ENCODE measurements around the gene ZMIZ1. TPM values are rescaled to one million over a fixed set of nuclear protein-coding genes. Genes with fewer than 3 reads are reported as not detected.

The ZMIZ1 gene
- total RNA-seq, 1 donor from 2014 or later = 48.8 TPM

DNA sequence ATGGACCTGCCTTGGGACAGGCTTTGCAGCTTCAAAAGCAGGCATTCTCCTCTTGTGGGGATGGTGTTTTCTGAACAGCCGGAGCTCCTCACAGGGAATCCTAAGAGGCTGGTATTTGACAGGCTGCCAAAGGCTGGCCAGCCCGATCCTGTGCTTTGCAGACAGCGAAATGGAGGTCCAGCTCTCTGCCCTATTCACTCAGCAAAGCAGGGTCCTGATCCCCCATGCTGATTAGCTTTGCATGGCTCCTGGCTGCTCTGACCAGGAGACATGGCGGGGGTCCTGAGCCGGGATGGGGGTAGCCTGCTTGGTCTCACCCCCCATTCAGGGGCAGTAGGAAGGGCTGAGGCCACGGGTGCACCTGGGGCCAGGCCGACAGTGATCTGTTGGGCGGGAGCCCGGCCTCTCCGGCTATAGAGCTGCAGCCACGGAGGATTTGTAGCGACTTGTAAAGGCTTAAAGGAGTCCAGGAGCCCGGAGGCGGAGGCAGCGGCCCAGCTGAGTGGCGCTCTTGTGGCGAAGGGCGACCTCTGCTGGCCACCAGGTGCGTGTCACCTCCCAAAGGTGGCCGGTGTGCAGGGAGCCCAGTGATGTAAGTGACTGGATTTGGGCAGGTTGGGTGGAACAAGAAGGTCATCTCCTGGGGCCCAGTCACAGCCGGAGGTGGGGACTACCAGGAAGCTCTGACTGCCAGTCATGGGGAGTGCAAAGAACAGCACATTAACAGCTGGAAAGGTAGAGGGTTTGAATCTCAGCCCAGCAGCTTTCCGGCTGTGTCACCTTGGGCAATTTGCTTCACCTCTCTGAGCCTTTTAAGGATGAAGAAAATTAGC lies 126.5 kb downstream of the ZMIZ1 start:
- intact Hi-C loops (cut with DNase I) = loop anchor here (1.0 to 10.0 kb wide), 7 partner anchors 124 to 981 kb away; no protein-coding TSS in a partner anchor
- DNase-seq (ENCODE audit: missing footprints) (peak; percentile 93), ATAC-seq (peak; percentile 78)

DNA sequence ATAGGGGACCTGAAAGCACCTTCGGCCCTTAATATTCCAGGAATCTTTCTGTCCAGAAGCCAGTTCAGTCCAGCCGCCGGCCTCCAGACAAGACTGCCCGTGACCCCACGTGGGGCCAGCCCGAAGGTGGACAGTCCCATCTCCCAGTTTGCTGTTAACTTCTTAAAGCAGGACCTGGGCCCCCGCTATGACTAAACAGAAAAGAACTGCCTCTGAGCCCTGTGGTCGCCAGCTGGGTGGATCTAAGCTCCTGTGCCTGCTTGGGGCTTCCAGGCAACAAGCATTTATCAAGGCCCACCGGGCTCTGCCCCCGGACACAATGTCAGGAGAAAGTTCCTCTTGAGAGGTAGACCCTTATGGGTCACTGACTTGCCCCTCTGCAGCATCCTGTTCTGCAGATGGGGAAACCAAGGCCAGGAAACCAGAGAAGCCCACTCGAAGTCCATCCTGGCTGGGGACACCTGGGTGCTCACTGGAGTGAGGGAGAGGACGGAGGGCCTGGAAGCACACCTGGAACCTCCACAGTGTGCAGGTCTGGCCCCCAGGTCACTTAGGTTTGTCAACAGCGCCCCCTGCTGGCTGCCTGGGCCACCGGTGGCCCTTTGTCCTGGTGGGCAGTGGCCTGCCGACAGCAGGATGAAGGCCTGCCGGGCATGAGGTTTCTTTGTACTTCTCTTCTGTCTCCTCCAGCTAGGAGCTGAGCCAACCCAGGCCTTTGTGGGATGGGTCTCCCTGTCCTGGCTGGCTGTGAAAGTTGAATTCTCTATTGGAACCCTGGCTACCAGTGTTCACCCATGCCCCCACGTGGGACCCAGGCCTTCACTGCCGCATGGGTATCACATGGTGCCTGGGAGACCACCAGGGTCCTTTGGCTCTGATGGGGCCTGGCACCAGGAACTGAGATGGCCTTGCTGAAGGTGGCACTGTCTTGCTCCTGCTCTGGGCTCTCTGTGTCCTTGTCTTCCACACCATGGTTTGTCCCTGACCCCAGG lies 128.0 kb downstream of the ZMIZ1 start:
- peak; percentile 44 for ATAC-seq
- DNase-seq (ENCODE audit: missing footprints) = peak; percentile 87
- intact Hi-C loops (cut with DNase I) = loop anchor here (2.0 to 10.0 kb wide), 6 partner anchors 224 to 1148 kb away; no protein-coding TSS in a partner anchor

DNA sequence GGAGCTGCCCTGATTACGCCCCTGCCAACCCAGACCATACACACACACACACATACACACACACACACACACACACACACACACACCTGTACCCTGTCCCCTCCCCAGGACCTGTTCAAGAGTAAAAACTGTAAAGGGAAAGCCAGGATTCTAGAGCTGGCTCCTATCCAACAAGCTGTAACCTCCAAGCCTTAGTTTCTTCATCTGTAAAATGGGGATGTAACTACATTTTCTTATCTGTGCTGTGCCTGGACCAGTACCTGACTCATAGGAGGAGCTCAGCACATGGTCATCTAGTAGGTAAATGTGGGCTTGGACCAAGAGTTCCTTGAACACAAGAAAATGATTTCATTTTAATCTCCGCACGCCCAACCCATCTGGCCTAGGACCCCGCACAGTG lies 128.8 kb downstream of the ZMIZ1 start:
- DNase-seq (ENCODE audit: missing footprints) = no peak
- no peak for ATAC-seq
- intact Hi-C loops (cut with DNase I) = loop anchor here (2.0 to 10.0 kb wide), 6 partner anchors 225 to 1149 kb away; no protein-coding TSS in a partner anchor

DNA sequence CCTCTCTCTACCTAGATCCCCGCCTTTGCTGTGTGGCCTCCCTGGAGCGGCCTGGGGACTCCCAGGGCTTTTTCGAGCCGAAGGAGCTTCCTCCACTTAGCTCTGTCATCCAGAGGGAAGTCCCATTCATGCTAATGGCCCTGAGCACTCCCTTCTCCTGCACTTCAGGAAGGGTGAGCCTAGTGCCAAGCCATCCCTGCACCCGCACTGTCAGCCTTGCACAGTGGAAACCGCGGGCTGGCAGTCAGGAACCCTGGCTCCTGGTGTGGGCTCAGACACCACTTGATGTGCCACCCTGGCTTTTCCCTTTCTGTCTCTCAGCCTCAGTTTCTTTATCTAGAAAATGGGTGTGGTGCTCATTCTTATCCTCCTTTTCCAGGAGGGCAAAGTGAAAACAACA lies 131.6 kb downstream of the ZMIZ1 start:
- no peak for DNase-seq (ENCODE audit: missing footprints)
- intact Hi-C loops (cut with DNase I) = no loop called here

DNA sequence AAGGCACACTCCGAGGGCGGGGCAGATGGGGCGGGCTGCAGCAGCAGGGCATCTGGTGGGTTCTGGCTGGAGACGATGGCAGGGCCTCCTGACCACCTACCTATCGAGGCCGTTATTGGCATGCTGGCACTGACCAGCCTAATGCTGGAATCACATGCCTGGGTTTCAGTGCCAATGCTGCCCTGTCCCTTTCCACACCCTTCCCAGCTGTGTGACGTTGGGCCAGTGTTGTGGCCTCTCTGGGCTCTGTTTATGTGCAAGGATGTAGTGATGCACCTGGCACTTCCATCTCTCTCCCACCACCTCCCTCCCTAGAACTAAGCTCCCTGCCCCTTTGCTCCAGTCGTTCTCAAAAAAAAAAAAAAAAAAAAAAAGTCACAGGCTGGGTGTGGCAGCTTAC lies 132.9 kb downstream of the ZMIZ1 start:
- intact Hi-C loops (cut with DNase I) = no loop called here
- ATAC-seq (no peak), DNase-seq (ENCODE audit: missing footprints) (no peak)

More for the DNA sequence above, 131.6 kb downstream of the ZMIZ1 start:
- no peak for ATAC-seq

DNA sequence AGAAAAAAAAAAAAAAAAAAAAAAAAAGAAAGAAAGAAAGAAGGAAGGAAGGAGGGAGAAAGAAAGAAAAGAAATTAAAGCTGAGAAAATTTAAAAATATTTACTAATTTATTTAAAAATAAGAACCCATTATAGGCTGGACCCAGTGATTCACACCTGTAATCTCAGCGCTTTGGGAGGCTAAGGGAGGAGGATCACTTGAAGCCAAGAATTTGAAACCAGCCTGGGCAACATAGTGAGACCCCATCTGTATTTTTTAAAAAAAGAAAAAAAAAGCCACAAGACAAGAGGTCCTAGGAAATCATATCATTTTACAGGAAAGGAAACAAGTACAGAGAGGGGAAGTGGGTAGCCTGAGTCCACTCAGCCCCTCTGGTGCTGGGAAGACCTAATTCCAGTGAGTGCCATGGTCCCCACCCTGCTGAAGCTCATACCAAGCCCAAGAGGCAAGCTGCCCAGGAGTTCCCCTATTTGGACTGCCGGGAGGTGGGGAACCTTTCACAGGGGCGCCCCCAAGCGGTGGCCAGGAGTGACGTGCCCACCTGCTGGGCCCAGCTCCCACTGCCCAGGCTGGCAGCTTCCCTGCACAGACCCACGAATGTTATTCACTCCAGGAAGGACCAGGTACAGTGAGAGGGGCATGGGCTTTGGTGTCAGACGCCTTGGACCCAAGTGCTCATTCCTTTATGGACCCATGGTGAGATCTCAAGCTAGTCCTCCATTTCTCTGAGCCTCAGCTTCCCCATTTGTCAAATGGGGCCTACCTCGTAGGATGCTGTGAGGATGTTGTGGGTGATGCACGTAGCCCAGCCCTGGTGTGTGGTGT lies 133.6 kb downstream of the ZMIZ1 start:
- intact Hi-C loops (cut with DNase I) = no loop called here
- DNase-seq (ENCODE audit: missing footprints) (no peak), ATAC-seq (peak; percentile 40)

DNA sequence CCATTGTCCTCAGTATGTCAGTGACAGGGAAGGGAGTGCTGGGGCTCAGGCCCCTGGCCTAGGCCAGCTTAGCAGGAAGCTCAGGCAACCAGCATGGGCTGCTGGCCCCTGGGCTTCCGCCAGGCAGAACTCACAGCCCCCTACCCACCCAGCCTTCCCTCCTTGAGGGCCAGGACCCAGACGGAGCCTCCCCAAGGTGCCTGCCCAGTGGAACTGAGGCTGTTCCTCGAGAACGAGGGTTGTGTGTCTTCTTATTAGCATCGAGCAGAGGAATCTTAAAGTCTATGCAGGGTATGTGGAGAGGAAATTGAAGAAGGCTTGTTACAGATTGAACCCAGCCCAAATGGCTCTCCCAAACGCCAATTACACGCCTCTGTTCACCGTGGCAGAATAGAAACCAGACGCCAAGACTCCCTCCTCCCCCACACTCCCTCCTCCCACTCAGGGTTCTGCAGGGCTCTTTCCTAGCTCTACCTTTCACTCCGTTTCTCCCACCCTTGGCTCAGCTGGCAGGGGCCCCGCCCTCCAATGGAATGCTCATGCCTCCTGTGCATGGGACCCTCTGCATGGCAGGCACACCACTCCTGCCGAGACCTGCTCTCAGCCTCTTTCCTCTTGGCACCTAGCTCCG lies 134.4 kb downstream of the ZMIZ1 start:
- ATAC-seq (no peak), DNase-seq (ENCODE audit: missing footprints) (no peak)
- intact Hi-C loops (cut with DNase I) = no loop called here

DNA sequence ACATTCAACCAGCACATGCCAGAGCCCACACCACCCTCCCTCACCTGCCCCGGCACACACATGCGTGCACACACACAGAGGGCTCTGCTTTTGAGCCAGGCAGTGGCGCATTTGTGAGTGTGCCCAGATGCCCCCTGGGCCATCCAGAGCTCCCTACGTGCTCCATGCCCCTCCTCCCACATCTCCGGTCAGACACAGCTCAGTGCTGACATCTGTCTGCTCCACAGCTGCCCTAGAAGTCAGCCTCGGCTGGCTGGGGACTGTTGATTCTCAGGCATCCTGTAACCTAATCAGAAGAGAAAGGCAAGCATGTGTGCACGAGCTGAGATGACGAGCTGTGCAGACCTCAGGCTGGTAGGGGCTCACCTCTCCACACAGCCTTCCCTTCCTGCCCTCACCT lies 135.1 kb downstream of the ZMIZ1 start:
- DNase-seq (ENCODE audit: missing footprints) (no peak), ATAC-seq (peak; percentile 27)
- intact Hi-C loops (cut with DNase I) = no loop called here

DNA sequence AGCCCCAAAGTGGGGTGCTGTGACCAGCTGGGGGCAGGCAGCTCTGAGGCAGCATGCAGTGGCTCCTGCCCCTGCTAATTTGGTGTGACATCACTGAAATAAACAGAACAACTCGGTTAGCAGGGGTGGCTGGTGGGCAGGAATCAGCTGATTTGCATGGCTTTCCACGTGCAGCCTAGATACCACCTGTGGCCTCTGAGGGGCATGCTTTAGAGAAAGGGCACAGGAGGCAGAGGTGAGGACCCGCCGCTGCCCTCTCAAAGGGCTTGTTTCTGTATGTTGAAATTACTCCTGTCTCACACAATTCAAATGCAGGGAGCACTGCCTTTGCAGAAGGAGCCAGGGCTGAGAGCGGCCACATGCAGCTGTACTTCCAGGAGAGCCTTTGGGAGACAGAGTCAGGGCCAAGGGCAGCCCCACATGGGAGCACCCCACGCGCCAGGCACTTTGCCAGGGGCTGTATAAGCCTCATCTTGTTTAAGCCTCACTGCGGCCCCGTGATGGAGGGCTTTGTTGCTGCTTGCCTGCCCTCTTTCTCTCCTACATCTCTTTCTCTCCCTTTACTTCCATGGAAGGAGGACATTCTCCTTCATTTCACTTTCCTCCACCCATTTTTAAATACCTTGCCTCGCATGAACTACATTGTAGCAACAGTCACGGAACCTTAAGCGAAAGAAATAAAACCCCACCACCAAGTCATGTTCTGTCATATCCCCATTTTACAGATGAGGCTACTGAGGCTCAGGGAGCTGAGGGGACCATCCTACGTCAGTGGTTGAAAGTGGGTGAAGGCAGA lies 137.7 kb downstream of the ZMIZ1 start:
- DNase-seq (ENCODE audit: missing footprints) = no peak
- no peak for ATAC-seq
- intact Hi-C loops (cut with DNase I) = loop anchor here (5.0 kb wide), 1 partner anchor 1169 kb away; no protein-coding TSS in a partner anchor

DNA sequence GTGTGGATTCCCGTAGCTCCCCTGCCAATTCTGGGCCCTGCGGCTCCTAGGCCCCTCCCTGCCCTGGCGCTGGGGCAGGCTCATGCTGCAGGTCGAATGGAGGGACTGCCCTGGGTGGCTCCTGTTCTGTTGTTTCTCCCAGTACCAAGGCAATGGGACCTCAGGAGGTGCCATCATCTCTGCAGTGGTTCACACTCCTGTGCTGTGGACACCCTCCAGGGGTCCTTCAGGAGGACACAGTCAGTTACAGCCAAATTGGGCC lies 138.3 kb downstream of the ZMIZ1 start:
- no peak for DNase-seq (ENCODE audit: missing footprints)
- intact Hi-C loops (cut with DNase I) = loop anchor here (5.0 kb wide), 1 partner anchor 1170 kb away; no protein-coding TSS in a partner anchor

DNA sequence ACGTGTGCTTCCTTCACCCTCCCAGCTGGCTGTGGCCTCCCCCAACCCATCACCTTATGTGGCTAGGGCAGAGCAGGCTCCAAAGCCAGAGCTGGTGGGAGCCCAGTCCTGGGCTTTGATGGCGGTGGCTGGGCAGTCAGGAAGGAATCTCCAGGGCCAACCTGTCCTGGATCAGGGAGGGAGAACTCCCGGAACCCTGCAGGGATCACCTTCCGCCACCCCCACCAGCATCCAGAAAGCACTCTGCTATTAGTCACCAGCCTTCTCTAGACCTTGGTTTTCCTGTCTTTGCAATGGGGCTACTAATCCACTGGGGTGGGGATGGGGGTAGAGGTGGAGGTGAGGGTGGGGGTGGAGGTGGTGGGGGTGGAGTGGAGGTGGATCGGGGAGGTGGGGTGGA lies 139.0 kb downstream of the ZMIZ1 start:
- no peak for DNase-seq (ENCODE audit: missing footprints)
- ATAC-seq = no peak
- intact Hi-C loops (cut with DNase I) = loop anchor here (5.0 kb wide), 1 partner anchor 1170 kb away; no protein-coding TSS in a partner anchor

More for the DNA sequence above, 138.3 kb downstream of the ZMIZ1 start:
- no peak for ATAC-seq

DNA sequence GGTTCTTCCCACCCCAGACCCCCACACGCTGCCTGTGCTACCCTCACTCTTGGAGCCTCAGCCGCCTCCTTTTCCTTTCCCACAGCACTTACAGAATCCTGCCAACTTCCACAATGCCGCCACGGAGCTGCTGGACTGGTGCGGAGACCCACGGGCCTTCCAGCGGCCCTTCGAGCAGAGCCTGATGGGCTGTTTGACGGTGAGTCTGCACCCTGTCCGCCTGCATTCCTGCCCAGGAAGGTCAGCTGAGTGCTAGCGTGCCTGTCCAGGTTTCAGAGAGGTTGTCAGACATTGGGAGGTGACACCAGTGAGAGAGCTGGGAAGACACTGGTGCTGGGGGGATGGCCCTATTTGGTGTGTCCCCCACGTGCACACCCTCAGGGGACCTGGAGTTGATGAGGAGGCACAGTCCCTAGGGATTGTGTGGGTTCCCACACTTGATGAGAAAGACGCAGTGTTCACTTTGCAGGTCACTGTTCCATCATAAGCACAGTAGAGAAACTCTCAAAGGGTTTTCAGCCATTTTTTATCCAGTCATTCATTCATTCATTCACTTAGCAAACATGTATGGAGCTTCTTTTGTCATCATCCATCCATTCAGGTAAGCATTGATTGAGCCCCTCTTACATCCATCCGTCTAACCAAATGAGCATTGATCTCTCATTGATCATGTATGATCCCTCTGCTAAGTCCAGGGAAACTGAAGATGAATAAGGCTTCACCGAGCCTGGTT lies 139.7 kb downstream of the ZMIZ1 start:
- DNase-seq (ENCODE audit: missing footprints) (no peak), ATAC-seq (no peak)
- intact Hi-C loops (cut with DNase I) = loop anchor here (5.0 kb wide), 1 partner anchor 1171 kb away; no protein-coding TSS in a partner anchor

DNA sequence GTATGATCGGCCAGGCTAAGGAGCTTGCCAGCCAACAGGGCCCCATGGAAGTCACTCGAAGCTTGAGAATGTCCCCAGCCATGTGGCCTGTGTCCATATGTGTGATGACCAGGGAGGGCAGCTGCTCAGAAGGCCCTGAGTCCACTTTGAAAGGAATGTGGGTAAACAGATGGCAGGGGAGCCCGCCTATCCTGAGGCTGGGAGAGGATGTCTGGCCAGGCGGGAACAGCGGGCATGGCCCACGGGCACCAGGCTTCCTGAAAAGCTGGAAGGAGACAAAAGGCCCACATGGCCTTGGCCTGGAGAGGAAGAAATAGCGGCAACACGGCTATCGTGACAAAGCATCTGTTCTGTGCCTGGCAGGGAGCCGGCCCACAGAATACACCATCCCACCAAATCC lies 140.6 kb downstream of the ZMIZ1 start:
- no peak for ATAC-seq
- DNase-seq (ENCODE audit: missing footprints) = no peak
- intact Hi-C loops (cut with DNase I) = loop anchor here (5.0 kb wide), 1 partner anchor 1172 kb away; no protein-coding TSS in a partner anchor

DNA sequence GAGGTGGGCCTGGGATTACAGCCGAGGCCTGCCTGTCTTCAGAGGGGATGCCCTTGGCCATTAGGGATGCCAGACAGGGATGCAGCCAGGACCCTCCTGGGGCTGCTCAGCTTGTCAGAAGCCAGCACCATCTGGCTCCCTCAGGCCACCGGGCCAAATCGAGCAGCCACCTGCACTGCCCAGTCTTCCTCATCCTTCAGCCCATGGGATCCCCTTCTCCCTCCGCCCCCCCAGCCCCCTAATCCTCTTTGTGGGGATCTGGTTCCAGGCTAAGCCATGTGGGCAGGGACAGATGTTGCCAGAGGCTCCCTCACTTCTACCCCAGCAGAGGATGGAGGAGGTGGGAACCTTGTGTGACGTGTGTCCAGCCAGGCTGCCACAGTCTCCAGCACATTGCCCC lies 141.1 kb downstream of the ZMIZ1 start:
- DNase-seq (ENCODE audit: missing footprints) = no peak
- no peak for ATAC-seq
- intact Hi-C loops (cut with DNase I) = loop anchor here (5.0 kb wide), 1 partner anchor 1173 kb away; no protein-coding TSS in a partner anchor

DNA sequence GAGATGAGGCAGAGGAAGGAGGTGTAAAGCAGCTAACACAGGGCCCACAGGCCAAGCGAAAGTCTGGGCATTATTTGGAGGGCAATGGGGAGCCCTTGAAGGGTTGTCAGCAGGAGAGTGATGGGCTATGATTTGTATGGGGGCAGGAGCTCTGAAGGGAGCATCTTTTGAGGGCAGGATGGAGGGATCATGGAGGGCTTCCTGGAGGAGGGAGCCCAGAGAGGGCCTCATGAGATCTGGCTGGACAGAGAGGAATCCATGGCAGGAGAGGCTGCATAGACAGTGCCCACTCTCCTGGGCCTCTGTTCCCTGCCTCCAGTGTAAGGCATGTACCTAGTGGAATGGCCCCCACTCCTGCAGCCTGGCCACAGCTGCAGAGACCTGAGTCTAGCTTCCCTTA lies 141.9 kb downstream of the ZMIZ1 start:
- intact Hi-C loops (cut with DNase I) = no loop called here
- no peak for ATAC-seq
- no peak for DNase-seq (ENCODE audit: missing footprints)

DNA sequence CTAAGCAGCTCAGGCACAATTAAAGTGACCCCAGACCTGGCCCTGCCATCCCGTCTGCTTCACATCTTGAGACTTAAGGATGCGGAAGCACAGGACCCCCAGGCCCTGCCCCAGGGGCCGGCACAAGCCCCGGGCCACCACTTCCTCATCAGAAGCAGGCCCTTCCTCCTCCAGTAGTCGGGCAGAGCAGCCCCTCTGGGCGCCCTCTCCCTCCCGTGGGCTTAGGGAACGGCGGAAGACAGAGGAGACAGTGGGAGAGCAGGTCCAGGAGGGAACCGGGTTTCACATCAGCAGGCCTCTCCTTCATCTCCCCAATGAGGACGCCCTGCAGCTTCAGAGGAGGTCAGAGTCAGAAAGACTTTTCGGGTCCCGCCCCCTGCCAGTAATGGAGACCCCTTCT lies 142.8 kb downstream of the ZMIZ1 start:
- no peak for ATAC-seq
- intact Hi-C loops (cut with DNase I) = no loop called here
- no peak for DNase-seq (ENCODE audit: missing footprints)

DNA sequence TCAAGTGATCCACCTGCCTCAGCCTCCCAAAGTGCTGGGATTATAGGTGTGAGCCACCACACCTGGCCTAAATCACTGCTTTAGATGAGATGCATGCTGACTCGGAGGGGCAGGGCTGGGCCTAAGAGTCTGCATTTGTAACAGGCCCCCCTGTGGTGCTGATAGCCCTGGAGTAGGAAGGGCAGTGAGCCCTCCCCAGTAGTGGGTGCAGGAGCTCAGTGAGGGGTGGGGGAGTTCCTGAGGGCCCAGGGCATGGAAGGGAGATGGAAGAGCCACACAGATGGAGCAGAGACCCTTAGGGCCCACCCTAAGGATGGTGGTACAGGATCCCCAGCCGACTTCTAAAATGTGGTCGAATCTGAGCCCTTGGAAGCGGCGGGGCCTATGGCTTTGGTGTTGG lies 146.8 kb downstream of the ZMIZ1 start:
- DNase-seq (ENCODE audit: missing footprints) (peak; percentile 17), ATAC-seq (no peak)
- intact Hi-C loops (cut with DNase I) = no loop called here
